Heart right ventricle (tissue), 16 donors: ENCODE measurements around the gene RPGRIP1L. TPM values are rescaled to one million over a fixed set of nuclear protein-coding genes. Genes with fewer than 3 reads are reported as not detected.

Experiments
- ATAC-seq, 8 donors: fragments of 200-7000 bp; cut with Tn5 transposase; one replicate each; pipeline ENCODE4 v1.9.1; 2020; ENCODE audit warnings: mild to moderate bottlenecking in 8 of 8, moderate library complexity in 8 of 8, moderate number of reproducible peaks in 1 of 8
- DNase-seq, 2 donors: peaks; one replicate each; pipeline ENCODE4 v3.0.0-alpha.2; 2020
- H3K27ac ChIP-seq, 10 donors: fragments of 200-600 bp; sonication (generic) in 2 of 10; one replicate each; pipeline versions ENCODE4 v1.5.0 to v1.8.0; 2020 to 2022; ENCODE audit warnings: mild to moderate bottlenecking in 3 of 10
- H3K27me3 ChIP-seq, 7 donors: fragments of 200-600 bp; one replicate each; pipeline ENCODE4 v1.8.0; 2021 to 2022; ENCODE audit warnings: mild to moderate bottlenecking in 2 of 7
- H3K36me3 ChIP-seq, 9 donors: fragments of 200-600 bp; sonication (generic) in 1 of 9; one replicate each; pipeline versions ENCODE4 v1.5.0 to v1.8.0; 2020 to 2022; ENCODE audit warnings: mild to moderate bottlenecking in 2 of 9
- H3K4me1 ChIP-seq, 9 donors: fragments of 200-600 bp; sonication (generic) in 1 of 9; one replicate each; pipeline versions ENCODE4 v1.5.0 to v1.8.0; 2020 to 2022; ENCODE audit warnings: mild to moderate bottlenecking in 4 of 9
- H3K4me3 ChIP-seq, 10 donors: fragments of 200-600 bp; sonication (generic) in 2 of 10; one replicate each; pipeline versions ENCODE4 v1.5.0 to v1.8.0; 2020 to 2022; ENCODE audit warnings: mild to moderate bottlenecking in 7 of 10, moderate library complexity in 2 of 10
- H3K9me3 ChIP-seq, 11 donors: fragments of 200-600 bp in 10 of 11; sonication (generic) in 2 of 11; one replicate each; pipeline versions ENCODE4 v1.5.0 to v1.8.0; 2013 to 2022; ENCODE audit warnings: mild to moderate bottlenecking in 2 of 11, control low read depth in 1 of 11, moderate library complexity in 1 of 11
- WGBS, 2 donors: extraction: QIAGEN DNeasy Blood & Tissue Kit; methylation state at CpG; one replicate each; pipeline ENCODE4 v1.1.7; 2013; ENCODE audit warnings: inconsistent platforms in 1 of 2; 5-methylcytosine and 5-hydroxymethylcytosine counted together
- intact Hi-C, 10 donors: fragments of 100-400 bp; cut with DNase I; formaldehyde crosslinking; loops; one replicate each; pipeline versions ENCODE4 v1.11.1 to v1.14.2; 2022
- polyA plus RNA-seq, 2 donors: library from polyadenylated mRNA; stranded (reverse); fragments of 200-250 nt; gene quantifications; one replicate each; pipeline ENCODE4 v1.2.3, GENCODE V29; 2013
- total RNA-seq, 10 donors: library from RNA; stranded (reverse); fragmentation: NEBNext Ultra II Directional in 3 of 10; extraction: Animal tissue kit (Norgen Biotek cat#: 25700) in 3 of 10; gene quantifications; one replicate each; pipeline versions ENCODE4 v1.2.1 to v1.2.4, GENCODE V29; 2021 to 2023
- TF ChIP-seq, protein P1 (sequence below), 9 donors: fragments of 200-600 bp; sonication (generic) in 2 of 9; IDR thresholded peaks; one replicate each; pipeline versions ENCODE4 v1.5.0 to v1.8.0; 2021 to 2022; ENCODE audit warnings: antibody characterized with exemption in 9 of 9, mild to moderate bottlenecking in 5 of 9, moderate library complexity in 1 of 9
- donor health status: Arrhythmogenic right ventricular cardiomyopathy.
- donor health status: ischemic (EF 13 %, LVEDD 7.1; RV severe dilation, severe dysfunction).
- donor health status: healthy with polysubstance abuse.
- donor health status: DM: no; HTN: yes; CAD: no.
- donor health status: DM: no; HTN: no; CAD: no.
- donor health status: ischemic (EF 25% LVEDD 6.9; RV normal size, moderate dysfunction).
- donor health status: ischemic (EF 25% LVEDD 5.7; RV mildly dilated, moderate dysfunction).
- donor health status: healthy.
- donor health status: DM: yes; HTN: yes; CAD: no.
- donor health status: Ischemic cardiomyopathy.
- donor health status: ischemic (EF 35%, LVEDD 5.7; RV mildly dilated, moderate dysfunction).
- donor health status: nonischemic (EF 11% LVEDD 7.7; RV severe dilation, severe dysfunction).
- donor health status: DM: yes; HTN: yes; CAD: no.
- donor health status: PGD.
- donor health status: ischemic (EF 29% LVEDD 5.4; RV normal size, mild dysfunction).
- donor health status: nonischemic (EF 23%, LVEDD 6.1; RV moderate dilation, normal function).

The RPGRIP1L gene
- total and polyA plus RNA-seq, 12 donors, result 0.96 to 3.7 (median 2.4) TPM

DNA sequence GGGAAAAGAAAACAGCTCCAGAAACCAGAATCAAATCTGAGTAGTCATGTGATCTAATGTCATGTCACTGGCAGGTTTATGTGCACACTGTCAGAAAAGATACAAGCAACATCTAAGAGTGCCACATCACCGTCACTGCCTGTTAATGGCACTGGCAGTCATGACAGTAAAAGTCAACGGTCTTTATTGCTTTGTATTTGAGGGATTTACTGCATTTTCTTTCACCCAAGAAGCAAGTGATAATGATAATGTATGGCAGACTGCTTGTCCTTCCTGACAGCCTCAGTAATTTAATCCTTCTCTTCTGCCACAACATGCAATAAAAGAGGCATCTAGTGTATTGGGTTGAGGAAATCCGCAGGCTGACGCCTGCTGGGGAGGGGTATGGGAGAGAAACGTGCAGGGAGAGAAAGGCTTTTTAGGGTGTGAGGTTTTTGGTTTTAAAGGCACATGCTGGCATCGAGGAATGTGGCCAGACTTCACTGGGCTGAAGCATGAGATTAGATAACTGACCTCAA lies 92.4 kb downstream of the RPGRIP1L start:
- WGBS, 2 donors, result 69 to 73% methylated on average over 6 of the region's 6 CpGs
- TF ChIP-seq, protein P1, sequence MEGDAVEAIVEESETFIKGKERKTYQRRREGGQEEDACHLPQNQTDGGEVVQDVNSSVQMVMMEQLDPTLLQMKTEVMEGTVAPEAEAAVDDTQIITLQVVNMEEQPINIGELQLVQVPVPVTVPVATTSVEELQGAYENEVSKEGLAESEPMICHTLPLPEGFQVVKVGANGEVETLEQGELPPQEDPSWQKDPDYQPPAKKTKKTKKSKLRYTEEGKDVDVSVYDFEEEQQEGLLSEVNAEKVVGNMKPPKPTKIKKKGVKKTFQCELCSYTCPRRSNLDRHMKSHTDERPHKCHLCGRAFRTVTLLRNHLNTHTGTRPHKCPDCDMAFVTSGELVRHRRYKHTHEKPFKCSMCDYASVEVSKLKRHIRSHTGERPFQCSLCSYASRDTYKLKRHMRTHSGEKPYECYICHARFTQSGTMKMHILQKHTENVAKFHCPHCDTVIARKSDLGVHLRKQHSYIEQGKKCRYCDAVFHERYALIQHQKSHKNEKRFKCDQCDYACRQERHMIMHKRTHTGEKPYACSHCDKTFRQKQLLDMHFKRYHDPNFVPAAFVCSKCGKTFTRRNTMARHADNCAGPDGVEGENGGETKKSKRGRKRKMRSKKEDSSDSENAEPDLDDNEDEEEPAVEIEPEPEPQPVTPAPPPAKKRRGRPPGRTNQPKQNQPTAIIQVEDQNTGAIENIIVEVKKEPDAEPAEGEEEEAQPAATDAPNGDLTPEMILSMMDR (IDR thresholded peaks at IDR 0.05), result no peak
- ATAC-seq (no peak), DNase-seq (no peak)
- intact Hi-C loops, result no loop called here
- H3K36me3 ChIP-seq, result no peaks in the 10 kb centered on the region
- no peaks in the 10 kb centered on the region for H3K9me3 ChIP-seq
- no peak overlapping the region for H3K4me3 ChIP-seq
- H3K27me3 ChIP-seq, result no peaks in the 10 kb centered on the region
- no peak overlapping the region for H3K27ac ChIP-seq
- no peaks in the 10 kb centered on the region for H3K4me1 ChIP-seq

DNA sequence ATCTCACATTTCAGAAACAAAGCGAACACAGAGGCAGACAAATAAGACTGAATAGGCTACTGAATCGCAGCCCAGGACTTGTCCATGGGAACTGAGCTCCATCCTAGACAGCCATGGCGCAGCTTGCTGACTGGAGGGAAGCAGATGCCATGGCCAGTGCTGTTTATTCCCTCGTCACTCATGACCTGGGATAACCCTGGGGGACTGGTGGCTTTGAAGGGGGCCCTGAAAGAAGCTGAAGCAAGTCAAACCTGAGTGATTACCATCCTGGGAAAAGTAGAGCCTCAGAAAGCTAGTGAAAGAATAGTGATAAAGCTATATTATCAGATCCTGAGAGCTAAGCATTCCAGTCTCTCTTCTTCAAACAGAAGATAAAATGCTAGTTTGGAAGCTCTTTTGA lies 94.1 kb downstream of the RPGRIP1L start:
- H3K27ac ChIP-seq, result no peak overlapping the region
- intact Hi-C loops, result no loop called here
- H3K4me3 ChIP-seq, result no peak overlapping the region

DNA sequence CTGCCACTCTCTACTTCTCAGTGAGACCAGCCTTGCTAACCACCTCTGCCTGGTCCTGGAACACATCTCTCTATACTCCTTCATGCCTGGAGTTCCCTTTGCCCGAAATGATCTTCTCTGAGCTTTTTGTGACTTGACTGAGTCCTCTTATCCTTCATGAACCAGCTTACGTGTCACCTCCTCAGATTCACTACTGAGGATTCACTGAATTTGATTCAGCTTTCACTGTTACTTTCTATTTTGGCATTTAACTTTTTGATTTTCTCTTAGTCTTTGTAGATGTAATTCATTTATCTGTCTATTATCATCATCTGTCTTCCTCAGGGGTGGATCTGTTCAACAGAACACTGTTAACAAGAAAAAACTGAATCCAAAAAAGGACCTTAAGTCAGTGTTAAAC lies 95.6 kb downstream of the RPGRIP1L start:
- DNase-seq (no peak), ATAC-seq (no peak)
- TF ChIP-seq, protein P1 (IDR thresholded peaks at IDR 0.05), result no peak
- Histone ChIP-seq H3K27me3 (no peaks in the 10 kb centered on the region), H3K27ac (no peak overlapping the region), H3K9me3 (no peaks in the 10 kb centered on the region), H3K4me1 (no peaks in the 10 kb centered on the region), H3K36me3 (peaks cover 0 to 11% (median 0%) of the 10 kb centered on the region in 9 donors), H3K4me3 (no peak overlapping the region)
- WGBS, 2 donors, result 92 to 95% methylated on average over 2 of the region's 2 CpGs
- intact Hi-C loops, result no loop called here

More for the DNA sequence above, 94.1 kb downstream of the RPGRIP1L start:
- no peak for ATAC-seq
- Histone ChIP-seq H3K9me3 (no peaks in the 10 kb centered on the region), H3K4me1 (no peaks in the 10 kb centered on the region), H3K36me3 (peaks cover 0 to 10% (median 0%) of the 10 kb centered on the region in 9 donors), H3K27me3 (no peaks in the 10 kb centered on the region)
- no peak for DNase-seq
- TF ChIP-seq, protein P1 (IDR thresholded peaks at IDR 0.05), result no peak
- WGBS, 2 donors, result 94 to 95% methylated on average over 4 of the region's 4 CpGs

DNA sequence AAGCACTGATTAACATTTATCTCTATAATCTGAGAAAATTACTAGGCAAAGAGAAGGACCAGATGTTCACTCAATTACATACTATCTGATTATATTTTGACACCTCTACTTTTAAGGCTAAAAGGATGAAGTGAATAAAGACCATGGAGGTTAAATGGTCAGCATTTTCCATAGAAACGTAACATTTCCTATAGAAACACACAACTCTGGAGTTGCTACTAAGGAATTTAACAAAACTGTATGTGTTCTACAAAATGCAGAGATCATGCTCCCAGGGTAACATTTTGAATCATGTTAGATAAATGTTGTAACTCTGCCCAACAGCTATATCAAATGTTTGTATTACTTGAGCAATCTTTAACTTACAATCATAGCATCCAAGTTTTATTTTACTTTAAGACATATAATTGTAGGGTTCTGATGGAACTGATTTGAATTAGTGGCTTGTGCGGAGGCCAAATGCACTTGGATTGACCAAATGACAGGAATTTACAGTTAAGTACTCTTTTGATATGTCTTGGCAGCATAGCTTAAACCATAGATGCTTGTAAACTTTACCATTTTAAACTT lies 97.7 kb downstream of the RPGRIP1L start:
- DNase-seq (no peak), ATAC-seq (no peak)
- intact Hi-C loops, result no loop called here
- no peaks in the 10 kb centered on the region for H3K9me3 ChIP-seq
- H3K4me3 ChIP-seq, result no peak overlapping the region
- H3K36me3 ChIP-seq, result peaks cover 0 to 17% (median 0%) of the 10 kb centered on the region in 9 donors
- H3K27ac ChIP-seq, result no peak overlapping the region
- no peaks in the 10 kb centered on the region for H3K4me1 ChIP-seq
- H3K27me3 ChIP-seq, result no peaks in the 10 kb centered on the region
- 86 to 96% methylated on average over 2 of the region's 2 CpGs for WGBS, 2 donors
- TF ChIP-seq, protein P1 (IDR thresholded peaks at IDR 0.05), result no peak
